ENCODE data around the gene HEXD.

HEXD gene

GRCh38 chr17:82392941-82393340 is 25.2 kb upstream of the HEXD start:
- DNase-seq (ENCODE audit: low read depth), result no peak
- no peak overlapping the region for H3K4me3 ChIP-seq (ENCODE audit: control insufficient read depth, low read depth, low read length)
- no peak for TF ChIP-seq CTCF (conservative IDR thresholded peaks at IDR 0.05; ENCODE audit: control insufficient read depth, insufficient read depth, low read depth, low read length)

DNA sequence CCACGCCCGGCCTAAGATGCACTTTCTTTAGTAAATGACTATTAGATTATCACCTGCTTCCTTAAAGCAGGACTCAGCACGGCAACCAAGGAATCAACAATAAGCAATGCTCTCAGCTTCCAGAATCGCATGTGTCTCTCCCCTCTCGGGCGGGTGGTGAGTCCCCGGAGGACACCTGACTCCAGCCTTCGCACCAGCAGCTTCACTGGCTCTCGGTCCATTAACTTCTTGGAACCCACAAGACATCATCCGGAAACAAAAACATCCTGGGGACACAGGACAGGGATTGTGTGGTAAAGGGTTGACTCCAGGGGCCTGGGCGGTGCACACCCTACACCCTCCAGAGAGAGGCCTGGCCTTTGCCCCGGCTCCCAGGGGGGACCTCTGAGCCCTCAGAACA is 23.9 kb upstream of the HEXD start:
- TF ChIP-seq CTCF (conservative IDR thresholded peaks at IDR 0.05; ENCODE audit: control insufficient read depth, insufficient read depth, low read depth, low read length), result no peak
- DNase-seq (ENCODE audit: low read depth), result no peak
- H3K4me3 ChIP-seq (ENCODE audit: control insufficient read depth, low read depth, low read length), result no peak overlapping the region

GRCh38 chr17:82396601-82397435 is 21.3 kb upstream of the HEXD start:
- no peak for TF ChIP-seq CTCF (conservative IDR thresholded peaks at IDR 0.05; ENCODE audit: control insufficient read depth, insufficient read depth, low read depth, low read length)
- H3K4me3 ChIP-seq (ENCODE audit: control insufficient read depth, low read depth, low read length), result peak overlapping the region; percentile 4
- peak; percentile 100 for DNase-seq (ENCODE audit: low read depth)

GRCh38 chr17:82397449-82398335 is 20.5 kb upstream of the HEXD start:
- no peak for TF ChIP-seq CTCF (conservative IDR thresholded peaks at IDR 0.05; ENCODE audit: control insufficient read depth, insufficient read depth, low read depth, low read length)
- DNase-seq (ENCODE audit: low read depth), result no peak
- no peak overlapping the region for H3K4me3 ChIP-seq (ENCODE audit: control insufficient read depth, low read depth, low read length)

GRCh38 chr17:82399041-82399441 is 19.1 kb upstream of the HEXD start:
- peak; percentile 99 for DNase-seq (ENCODE audit: low read depth)
- no peak overlapping the region for H3K4me3 ChIP-seq (ENCODE audit: control insufficient read depth, low read depth, low read length)
- no peak for TF ChIP-seq CTCF (conservative IDR thresholded peaks at IDR 0.05; ENCODE audit: control insufficient read depth, insufficient read depth, low read depth, low read length)

DNA sequence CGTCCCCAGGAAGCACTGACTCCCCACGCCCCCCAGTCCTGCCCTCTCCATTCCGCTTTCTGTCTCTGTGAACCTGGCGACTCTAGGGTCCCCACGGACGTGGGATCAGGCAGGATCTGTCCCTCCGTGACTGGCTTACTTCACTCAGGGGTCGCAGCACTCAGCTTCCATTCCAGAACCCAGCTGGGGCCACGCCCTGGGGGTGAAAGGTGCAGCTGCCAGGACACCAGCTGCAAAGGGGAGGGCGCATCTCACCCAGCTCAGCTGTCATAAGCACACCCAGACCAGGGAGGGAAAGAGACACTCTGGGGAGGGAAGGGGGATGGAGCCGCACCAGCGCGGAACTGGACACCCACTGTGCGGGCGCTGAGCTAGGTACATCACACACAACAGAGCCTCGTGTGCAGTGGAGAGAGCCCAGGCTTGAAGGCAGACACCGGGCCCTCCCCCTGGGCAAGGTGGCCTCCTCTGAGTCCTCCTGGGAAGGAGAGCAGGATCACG is 18.5 kb upstream of the HEXD start:
- H3K4me3 ChIP-seq (ENCODE audit: control insufficient read depth, low read depth, low read length), result no peak overlapping the region
- TF ChIP-seq CTCF (conservative IDR thresholded peaks at IDR 0.05; ENCODE audit: control insufficient read depth, insufficient read depth, low read depth, low read length), result no peak
- DNase-seq (ENCODE audit: low read depth), result peak; percentile 66

All from fibroblast of mammary gland (primary cell).